Erythroblast (primary cell): Measurements from ENCODE around the gene CCDC92.

Source experiments
- GATA1 ChIP-seq: IDR thresholded peaks from 2 replicates; pipeline ENCODE4 v1.6.1; 2011; ENCODE audit warnings: low read depth, mild to moderate bottlenecking, control low read depth, low read length, moderate library complexity
- POLR2A ChIP-seq: IDR thresholded peaks from 2 replicates; pipeline ENCODE4 v1.6.1; 2011; ENCODE audit warnings: mild to moderate bottlenecking, low read length

GRCh38 chr12:123894823-123895345, 77.7 kb downstream of the CCDC92 start:
- TF ChIP-seq POLR2A: no peak
- no peak for TF ChIP-seq GATA1
